Measurements from ENCODE around the gene ARHGEF16.

The ARHGEF16 gene

DNA sequence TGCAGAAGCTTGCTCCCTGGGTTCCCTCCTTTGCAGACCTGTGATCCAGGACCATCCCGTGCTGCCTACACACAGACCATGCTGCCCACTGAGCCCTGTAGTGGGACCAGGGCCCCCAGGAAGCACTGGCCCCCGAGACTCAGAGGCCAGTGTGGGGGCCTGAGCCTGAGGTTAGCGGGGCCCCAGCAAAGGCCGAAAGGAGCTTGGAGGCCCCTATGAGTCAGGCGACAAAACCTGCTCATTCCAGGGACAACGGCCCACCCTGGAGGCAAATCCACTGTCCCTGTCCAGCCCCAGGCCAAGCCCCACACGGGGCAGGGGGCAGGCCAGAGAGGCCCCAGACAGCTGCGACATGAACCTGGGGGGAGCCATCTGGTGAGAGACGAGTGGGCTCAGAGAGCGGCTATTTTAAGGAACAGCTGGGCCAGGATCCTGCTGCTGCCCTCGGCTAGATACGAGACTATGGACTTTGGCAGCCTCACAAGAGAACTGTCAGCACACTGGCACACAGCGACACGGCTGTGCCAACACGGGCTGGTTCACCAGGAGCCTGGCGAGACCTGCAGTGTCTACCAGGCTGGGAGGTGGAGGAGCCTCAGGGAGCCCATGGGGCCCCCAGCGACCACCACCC lies 74.7 kb downstream of the ARHGEF16 start:
- H3K9ac ChIP-seq (ENCODE audit: low read depth, low read length), result no peak overlapping the region

DNA sequence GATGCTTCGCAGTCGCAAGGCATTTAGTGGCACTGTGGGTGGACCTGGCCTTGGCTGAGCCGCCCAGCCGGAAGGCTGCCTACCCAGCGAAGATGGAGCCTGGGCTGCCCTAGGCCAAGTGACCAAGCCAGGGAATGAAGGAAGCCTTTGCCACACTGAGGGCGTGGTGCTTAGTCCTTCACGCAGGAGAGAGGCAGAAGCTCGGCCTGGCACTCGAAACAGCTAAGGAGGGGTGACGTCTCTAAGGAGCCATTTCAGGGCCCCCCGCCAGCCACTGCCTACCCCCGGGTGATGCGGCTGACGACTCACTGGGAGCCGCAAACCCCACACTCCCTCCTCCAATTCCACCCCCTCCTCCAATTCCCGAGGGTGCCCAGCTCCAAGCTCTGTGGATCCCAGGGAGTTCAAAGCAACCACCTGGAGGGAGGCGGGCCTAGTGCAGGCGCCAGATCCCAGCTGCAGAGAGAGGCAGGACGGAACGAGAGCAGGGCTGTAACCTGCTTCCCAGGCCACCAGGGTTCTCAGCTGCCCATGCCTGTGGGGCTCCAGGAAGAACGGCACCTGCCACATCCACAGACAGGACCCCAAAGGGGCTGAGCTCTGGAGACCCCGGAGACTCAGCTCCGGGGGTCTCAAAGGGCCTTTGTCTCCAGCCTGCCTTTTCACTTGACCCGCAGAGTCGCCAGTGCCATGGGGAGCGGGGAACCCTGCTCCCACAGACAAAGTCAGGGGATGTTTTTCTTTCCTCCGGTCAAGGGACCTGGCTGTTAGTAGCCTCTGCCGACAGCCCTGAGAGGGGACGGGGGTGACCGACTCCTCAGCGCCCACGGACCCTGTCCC lies 75.8 kb downstream of the ARHGEF16 start:
- Histone ChIP-seq H3K9ac (ENCODE audit: low read depth, low read length) (peak overlapping the region; percentile 66; the same call in 1 of the 2 replicates), H3K4me3 (ENCODE audit: low read length) (peak overlapping the region; percentile 52), H3K4me1 (ENCODE audit: insufficient read depth, low read length) (peaks cover 3% of the 10 kb centered on the region; the same call in 1 of the 2 replicates), H3K36me3 (ENCODE audit: insufficient read depth, low read length) (no peaks in the 10 kb centered on the region), H3K27me3 (ENCODE audit: insufficient read depth, low read length) (peaks cover 31% of the 10 kb centered on the region), H3K9me3 (ENCODE audit: insufficient read depth, low read depth, low read length) (no peaks in the 10 kb centered on the region), H3K27ac (ENCODE audit: low read depth, low read length) (no peak overlapping the region)
- 45% methylated on average over 32 of the region's 32 CpGs for WGBS

More for the DNA sequence above, 74.7 kb downstream of the ARHGEF16 start:
- H3K27me3 ChIP-seq (ENCODE audit: insufficient read depth, low read length), result peaks cover 31% of the 10 kb centered on the region
- no peak overlapping the region for H3K27ac ChIP-seq (ENCODE audit: low read depth, low read length)
- no peaks in the 10 kb centered on the region for H3K36me3 ChIP-seq (ENCODE audit: insufficient read depth, low read length)
- H3K4me3 ChIP-seq (ENCODE audit: low read length), result no peak overlapping the region
- H3K9me3 ChIP-seq (ENCODE audit: insufficient read depth, low read depth, low read length), result no peaks in the 10 kb centered on the region
- WGBS, result 89% methylated on average over 17 of the region's 17 CpGs
- peaks cover 3% of the 10 kb centered on the region; the same call in 1 of the 2 replicates for H3K4me1 ChIP-seq (ENCODE audit: insufficient read depth, low read length)

Measured in HUES64 (cell line).